Right atrium auricular region (tissue), 2 donors: ENCODE results near the gene SPANXA1. TPM values are rescaled to one million over a fixed set of nuclear protein-coding genes. Genes with fewer than 3 reads are reported as not detected.
"Not testable (repeated sequence)": the region's sequence is repeated elsewhere in the genome, so short reads cannot be mapped to it uniquely, and the experiment has no call there.

Experiments
- DNase-seq: peaks from one replicate; pipeline ENCODE4 v3.0.0-alpha.2; 2019; ENCODE audit warnings: low spot score
- H3K27ac ChIP-seq, 2 donors: fragments of 200-600 bp; sonication (generic); 1 replicate in 1 of 2; 2 replicates in 1 of 2; pipeline ENCODE4 v1.5.1; 2016 to 2019
- H3K27me3 ChIP-seq, 2 donors: fragments of 200-600 bp; sonication (generic); one replicate each; pipeline versions ENCODE4 v1.5.1 to v1.6.0; 2017 to 2019
- H3K36me3 ChIP-seq: fragments of 200-600 bp; sonication (generic); one replicate; pipeline ENCODE4 v1.5.1; 2016
- H3K4me1 ChIP-seq, 2 donors: fragments of 200-600 bp; sonication (generic); one replicate each; pipeline versions ENCODE4 v1.5.1 to v1.6.0; 2017 to 2019
- H3K4me3 ChIP-seq, 2 donors: fragments of 200-600 bp; sonication (generic); 1 replicate in 1 of 2; 2 replicates in 1 of 2; pipeline ENCODE4 v1.5.1; 2017 to 2019; ENCODE audit warnings: mild to moderate bottlenecking in 1 of 2, moderate library complexity in 1 of 2
- H3K9me3 ChIP-seq, 2 donors: fragments of 200-600 bp; sonication (generic); one replicate each; pipeline ENCODE4 v1.5.1; 2019
- total RNA-seq, 2 donors: library from RNA; depleted of rRNA; stranded (reverse); fragments of >200 nt; gene quantifications; one replicate each; pipeline ENCODE4 v1.1.0, GENCODE V29; 2016
- TF ChIP-seq, protein P1 (sequence below), 2 donors: fragments of 200-600 bp; sonication (generic); IDR thresholded peaks; one replicate each; pipeline ENCODE4 v1.5.1; 2019; ENCODE audit warnings: antibody characterized with exemption in 2 of 2

SPANXA1 gene, protein sequence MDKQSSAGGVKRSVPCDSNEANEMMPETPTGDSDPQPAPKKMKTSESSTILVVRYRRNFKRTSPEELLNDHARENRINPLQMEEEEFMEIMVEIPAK
- total RNA-seq: not detected

DNA sequence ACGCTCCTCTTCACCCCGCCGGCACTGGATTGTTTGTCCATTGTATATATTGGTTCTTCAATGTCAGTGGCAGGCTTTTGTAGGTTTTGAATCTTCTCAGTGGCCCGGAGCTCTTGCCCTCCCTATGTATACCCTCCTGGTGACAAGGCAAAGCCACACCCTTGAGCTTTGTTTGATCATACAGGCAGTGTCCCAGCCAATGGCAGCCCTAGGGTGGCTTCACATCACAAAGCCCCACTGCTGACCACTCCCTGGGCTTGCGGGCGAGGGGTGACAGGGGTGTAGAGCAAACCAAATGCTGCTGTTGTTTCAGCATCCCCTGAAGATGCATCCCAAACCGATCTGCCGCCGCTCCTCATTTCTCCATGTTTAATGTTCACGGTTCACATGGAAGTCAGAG is at the start of gene SPANXA1:
Gene SPANXA1, minus strand, starts transcription at position 101 of the 400 bp plus-strand sequence. Its CDS starts 60 bp downstream, at position 41.
- not testable (repeated sequence) for H3K27ac ChIP-seq, DNase-seq, H3K27me3 ChIP-seq, H3K36me3 ChIP-seq, H3K9me3 ChIP-seq, H3K4me1 ChIP-seq, H3K4me3 ChIP-seq

DNA sequence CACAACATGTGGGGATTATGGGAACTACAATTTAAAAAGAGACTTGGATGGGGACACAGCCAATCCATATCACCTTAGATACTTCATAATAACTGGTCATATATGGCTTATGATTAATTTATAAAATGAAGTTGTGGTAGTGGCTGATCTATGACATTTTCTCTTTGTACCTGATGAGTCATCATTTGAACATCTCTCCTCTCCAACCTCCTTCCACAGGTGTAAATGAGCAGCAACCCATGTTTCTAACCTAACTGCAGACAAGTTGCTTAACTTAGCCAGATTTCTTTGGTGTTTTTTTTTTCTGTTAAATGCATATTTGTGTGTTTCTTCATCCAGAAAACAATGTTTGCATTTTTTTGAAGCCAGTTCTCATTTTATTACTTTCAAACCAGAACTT is 47.6 kb upstream of the SPANXA1 start:
- TF ChIP-seq, protein P1, sequence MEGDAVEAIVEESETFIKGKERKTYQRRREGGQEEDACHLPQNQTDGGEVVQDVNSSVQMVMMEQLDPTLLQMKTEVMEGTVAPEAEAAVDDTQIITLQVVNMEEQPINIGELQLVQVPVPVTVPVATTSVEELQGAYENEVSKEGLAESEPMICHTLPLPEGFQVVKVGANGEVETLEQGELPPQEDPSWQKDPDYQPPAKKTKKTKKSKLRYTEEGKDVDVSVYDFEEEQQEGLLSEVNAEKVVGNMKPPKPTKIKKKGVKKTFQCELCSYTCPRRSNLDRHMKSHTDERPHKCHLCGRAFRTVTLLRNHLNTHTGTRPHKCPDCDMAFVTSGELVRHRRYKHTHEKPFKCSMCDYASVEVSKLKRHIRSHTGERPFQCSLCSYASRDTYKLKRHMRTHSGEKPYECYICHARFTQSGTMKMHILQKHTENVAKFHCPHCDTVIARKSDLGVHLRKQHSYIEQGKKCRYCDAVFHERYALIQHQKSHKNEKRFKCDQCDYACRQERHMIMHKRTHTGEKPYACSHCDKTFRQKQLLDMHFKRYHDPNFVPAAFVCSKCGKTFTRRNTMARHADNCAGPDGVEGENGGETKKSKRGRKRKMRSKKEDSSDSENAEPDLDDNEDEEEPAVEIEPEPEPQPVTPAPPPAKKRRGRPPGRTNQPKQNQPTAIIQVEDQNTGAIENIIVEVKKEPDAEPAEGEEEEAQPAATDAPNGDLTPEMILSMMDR (IDR thresholded peaks at IDR 0.05): no peak
- DNase-seq: no peak
- Histone ChIP-seq H3K27ac (no peak overlapping the region), H3K27me3 (no peaks in the 10 kb centered on the region), H3K4me3 (no peak overlapping the region), H3K36me3 (no peaks in the 10 kb centered on the region), H3K9me3 (peaks cover 0 to 2% of the 10 kb centered on the region in 2 donors), H3K4me1 (no peaks in the 10 kb centered on the region)

DNA sequence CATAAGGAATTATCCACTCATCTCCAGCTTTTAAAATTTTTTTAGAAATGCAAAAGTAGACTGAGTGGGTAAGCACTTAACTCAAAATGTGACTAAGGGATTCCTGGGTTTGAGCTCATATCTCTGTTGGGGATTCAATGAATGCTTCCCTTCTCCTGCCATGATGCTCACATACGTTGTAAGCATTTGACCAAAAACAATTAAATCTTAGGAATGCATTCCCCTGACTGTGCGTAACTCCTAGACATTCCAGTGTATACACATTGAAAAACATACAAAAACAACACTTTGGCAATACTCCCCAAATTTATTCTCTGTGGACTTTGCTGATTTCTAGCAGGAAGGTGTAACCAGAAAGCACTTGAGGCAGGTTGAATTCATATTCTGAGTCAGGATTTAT is 34.8 kb upstream of the SPANXA1 start:
- H3K9me3 ChIP-seq: no peaks in the 10 kb centered on the region
- TF ChIP-seq, protein P1 (IDR thresholded peaks at IDR 0.05): no peak
- no peak overlapping the region for H3K27ac ChIP-seq
- H3K4me1 ChIP-seq: no peaks in the 10 kb centered on the region
- DNase-seq: no peak
- no peaks in the 10 kb centered on the region for H3K27me3 ChIP-seq
- no peaks in the 10 kb centered on the region for H3K36me3 ChIP-seq
- no peak overlapping the region for H3K4me3 ChIP-seq

DNA sequence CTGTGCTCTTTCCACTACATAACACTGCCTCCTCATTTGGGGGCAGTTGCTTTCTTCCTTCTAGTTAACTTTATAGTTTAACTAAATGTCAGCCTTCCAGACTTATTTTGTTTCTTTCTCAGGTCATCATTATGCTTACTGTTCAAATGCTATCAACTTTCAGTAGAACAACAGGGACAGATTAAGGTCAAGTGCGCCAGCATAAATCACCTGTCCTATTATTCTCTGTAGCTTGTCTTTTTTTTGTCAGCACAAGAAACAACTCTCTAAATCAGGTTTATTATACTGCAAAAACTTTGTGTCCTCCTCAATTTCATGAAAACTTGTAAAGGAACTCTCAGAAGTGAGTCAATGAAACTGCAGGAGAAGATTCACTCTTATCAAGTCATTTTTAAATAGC is 24.6 kb upstream of the SPANXA1 start:
- no peaks in the 10 kb centered on the region for H3K36me3 ChIP-seq
- no peak overlapping the region for H3K27ac ChIP-seq
- no peak for DNase-seq
- no peaks in the 10 kb centered on the region for H3K9me3 ChIP-seq
- H3K27me3 ChIP-seq: no peaks in the 10 kb centered on the region
- no peak overlapping the region for H3K4me3 ChIP-seq
- no peaks in the 10 kb centered on the region for H3K4me1 ChIP-seq
- TF ChIP-seq, protein P1 (IDR thresholded peaks at IDR 0.05): no peak

DNA sequence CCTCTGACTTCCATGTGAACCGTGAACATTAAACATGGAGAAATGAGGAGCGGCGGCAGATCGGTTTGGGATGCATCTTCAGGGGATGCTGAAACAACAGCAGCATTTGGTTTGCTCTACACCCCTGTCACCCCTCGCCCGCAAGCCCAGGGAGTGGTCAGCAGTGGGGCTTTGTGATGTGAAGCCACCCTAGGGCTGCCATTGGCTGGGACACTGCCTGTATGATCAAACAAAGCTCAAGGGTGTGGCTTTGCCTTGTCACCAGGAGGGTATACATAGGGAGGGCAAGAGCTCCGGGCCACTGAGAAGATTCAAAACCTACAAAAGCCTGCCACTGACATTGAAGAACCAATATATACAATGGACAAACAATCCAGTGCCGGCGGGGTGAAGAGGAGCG is 4.9 kb upstream of the SPANXA1 start, which contains the start of gene SPANXA2:
Gene SPANXA2, plus strand, starts transcription at position 301 of the 400 bp plus-strand sequence. Its CDS starts 60 bp downstream, at position 361.
- not testable (repeated sequence) for H3K9me3 ChIP-seq, DNase-seq, H3K4me3 ChIP-seq, H3K36me3 ChIP-seq, H3K4me1 ChIP-seq, H3K27ac ChIP-seq, H3K27me3 ChIP-seq

DNA sequence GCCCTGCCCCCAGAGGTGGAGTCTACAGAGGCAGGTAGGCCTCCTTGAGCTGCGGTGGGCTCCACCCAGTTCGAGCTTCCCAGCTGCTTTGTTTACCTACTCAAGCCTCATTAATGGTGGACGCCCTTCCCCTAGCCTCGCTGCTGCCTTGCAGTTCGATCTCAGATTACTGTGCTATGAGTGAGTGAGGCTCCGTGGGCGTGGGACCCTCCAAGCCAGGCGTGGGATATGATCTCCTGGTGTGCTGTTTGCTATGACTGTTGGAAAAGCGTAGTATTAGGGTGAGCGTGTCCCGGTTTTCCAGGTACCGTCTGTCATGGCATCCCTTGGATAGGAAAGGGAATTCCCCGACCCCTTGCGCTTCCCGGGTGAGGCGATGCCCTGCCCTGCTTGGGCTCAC is 42.0 kb downstream of the SPANXA1 start:
- not testable (repeated sequence) for H3K4me3 ChIP-seq, H3K9me3 ChIP-seq, H3K27ac ChIP-seq, H3K4me1 ChIP-seq, H3K36me3 ChIP-seq, H3K27me3 ChIP-seq, DNase-seq

Other genes starting within 250 kb of the SPANXA1 start
- not detected for gene SPANXA2, start 5.0 kb upstream of the SPANXA1 start, total RNA-seq
- gene SPANXD, start 114.0 kb upstream of the SPANXA1 start, total RNA-seq: not detected